Stimulated activated CD8-positive, alpha-beta memory T cell treated with anti-CD3 and anti-CD28 coated beads, Interleukin-12 subunit alpha, Interleukin-12 subunit beta, amount 100 ng/mL, for 24 hours (primary cell): ENCODE results near the gene MAP3K2.
"Not testable (repeated sequence)": the region's sequence is repeated elsewhere in the genome, so short reads cannot be mapped to it uniquely, and the experiment has no call there.

Experiments
- DNase-seq: peaks from one replicate; pipeline ENCODE4 v3.0.0-alpha.2; 2020; ENCODE audit errors: extremely low read depth

MAP3K2 gene

DNA sequence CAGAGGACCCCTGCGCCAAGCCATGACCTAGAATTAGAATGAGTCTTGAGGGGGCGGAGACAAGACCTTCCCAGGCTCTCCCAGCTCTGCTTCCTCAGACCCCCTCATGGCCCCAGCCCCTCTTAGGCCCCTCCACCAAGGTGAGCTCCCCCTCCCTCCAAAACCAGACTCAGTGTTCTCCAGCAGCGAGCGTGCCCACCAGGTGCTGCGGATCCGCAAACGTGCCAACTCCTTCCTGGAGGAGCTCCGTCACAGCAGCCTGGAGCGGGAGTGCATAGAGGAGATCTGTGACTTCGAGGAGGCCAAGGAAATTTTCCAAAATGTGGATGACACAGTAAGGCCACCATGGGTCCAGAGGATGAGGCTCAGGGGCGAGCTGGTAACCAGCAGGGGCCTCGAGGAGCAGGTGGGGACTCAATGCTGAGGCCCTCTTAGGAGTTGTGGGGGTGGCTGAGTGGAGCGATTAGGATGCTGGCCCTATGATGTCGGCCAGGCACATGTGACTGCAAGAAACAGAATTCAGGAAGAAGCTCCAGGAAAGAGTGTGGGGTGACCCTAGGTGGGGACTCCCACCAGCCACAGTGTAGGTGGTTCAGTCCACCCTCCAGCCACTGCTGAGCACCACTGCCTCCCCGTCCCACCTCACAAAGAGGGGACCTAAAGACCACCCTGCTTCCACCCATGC is 33.5 kb upstream of the MAP3K2 start:
- DNase-seq: no peak

DNA sequence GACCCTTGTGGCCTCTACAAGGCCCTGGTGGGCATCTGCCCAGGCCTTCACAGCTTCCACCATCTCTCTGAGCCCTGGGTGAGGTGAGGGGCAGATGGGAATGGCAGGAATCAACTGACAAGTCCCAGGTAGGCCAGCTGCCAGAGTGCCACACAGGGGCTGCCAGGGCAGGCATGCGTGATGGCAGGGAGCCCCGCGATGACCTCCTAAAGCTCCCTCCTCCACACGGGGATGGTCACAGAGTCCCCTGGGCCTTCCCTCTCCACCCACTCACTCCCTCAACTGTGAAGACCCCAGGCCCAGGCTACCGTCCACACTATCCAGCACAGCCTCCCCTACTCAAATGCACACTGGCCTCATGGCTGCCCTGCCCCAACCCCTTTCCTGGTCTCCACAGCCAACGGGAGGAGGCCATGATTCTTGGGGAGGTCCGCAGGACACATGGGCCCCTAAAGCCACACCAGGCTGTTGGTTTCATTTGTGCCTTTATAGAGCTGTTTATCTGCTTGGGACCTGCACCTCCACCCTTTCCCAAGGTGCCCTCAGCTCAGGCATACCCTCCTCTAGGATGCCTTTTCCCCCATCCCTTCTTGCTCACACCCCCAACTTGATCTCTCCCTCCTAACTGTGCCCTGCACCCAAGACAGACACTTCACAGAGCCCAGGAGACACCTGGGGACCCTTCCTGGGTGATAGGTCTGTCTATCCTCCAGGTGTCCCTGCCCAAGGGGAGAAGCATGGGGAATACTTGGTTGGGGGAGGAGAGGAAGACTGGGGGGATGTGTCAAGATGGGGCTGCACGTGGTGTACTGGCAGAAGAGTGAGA is 32.5 kb upstream of the MAP3K2 start:
- no peak for DNase-seq

DNA sequence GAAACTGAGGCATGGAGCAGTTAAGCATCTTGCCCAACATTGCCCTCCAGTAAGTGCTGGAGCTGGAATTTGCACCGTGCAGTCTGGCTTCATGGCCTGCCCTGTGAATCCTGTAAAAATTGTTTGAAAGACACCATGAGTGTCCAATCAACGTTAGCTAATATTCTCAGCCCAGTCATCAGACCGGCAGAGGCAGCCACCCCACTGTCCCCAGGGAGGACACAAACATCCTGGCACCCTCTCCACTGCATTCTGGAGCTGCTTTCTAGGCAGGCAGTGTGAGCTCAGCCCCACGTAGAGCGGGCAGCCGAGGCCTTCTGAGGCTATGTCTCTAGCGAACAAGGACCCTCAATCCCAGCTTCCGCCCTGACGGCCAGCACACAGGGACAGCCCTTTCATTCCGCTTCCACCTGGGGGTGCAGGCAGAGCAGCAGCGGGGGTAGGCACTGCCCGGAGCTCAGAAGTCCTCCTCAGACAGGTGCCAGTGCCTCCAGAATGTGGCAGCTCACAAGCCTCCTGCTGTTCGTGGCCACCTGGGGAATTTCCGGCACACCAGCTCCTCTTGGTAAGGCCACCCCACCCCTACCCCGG is 31.8 kb upstream of the MAP3K2 start:
- DNase-seq: no peak

DNA sequence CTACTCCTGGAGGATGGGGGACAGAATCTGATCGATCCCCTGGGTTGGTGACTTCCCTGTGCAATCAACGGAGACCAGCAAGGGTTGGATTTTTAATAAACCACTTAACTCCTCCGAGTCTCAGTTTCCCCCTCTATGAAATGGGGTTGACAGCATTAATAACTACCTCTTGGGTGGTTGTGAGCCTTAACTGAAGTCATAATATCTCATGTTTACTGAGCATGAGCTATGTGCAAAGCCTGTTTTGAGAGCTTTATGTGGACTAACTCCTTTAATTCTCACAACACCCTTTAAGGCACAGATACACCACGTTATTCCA is 31.3 kb upstream of the MAP3K2 start:
- DNase-seq: no peak

DNA sequence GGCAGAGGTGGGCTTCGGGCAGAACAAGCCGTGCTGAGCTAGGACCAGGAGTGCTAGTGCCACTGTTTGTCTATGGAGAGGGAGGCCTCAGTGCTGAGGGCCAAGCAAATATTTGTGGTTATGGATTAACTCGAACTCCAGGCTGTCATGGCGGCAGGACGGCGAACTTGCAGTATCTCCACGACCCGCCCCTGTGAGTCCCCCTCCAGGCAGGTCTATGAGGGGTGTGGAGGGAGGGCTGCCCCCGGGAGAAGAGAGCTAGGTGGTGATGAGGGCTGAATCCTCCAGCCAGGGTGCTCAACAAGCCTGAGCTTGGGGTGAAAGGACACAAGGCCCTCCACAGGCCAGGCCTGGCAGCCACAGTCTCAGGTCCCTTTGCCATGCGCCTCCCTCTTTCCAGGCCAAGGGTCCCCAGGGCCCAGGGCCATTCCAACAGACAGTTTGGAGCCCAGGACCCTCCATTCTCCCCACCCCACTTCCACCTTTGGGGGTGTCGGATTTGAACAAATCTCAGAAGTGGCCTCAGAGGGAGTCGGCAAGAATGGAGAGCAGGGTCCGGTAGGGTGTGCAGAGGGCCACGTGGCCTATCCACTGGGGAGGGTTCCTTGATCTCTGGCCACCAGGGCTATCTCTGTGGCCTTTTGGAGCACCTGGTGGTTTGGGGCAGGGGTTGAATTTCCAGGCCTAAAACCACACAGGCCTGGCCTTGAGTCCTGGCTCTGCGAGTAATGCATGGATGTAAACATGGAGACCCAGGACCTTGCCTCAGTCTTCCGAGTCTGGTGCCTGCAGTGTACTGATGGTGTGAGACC is 30.7 kb upstream of the MAP3K2 start, which contains the start of gene PROC:
Gene PROC, plus strand, starts transcription at position 128 of the 812 bp plus-strand sequence. CDS start 1,516 bp downstream, outside the sequence.
- DNase-seq: no peak

DNA sequence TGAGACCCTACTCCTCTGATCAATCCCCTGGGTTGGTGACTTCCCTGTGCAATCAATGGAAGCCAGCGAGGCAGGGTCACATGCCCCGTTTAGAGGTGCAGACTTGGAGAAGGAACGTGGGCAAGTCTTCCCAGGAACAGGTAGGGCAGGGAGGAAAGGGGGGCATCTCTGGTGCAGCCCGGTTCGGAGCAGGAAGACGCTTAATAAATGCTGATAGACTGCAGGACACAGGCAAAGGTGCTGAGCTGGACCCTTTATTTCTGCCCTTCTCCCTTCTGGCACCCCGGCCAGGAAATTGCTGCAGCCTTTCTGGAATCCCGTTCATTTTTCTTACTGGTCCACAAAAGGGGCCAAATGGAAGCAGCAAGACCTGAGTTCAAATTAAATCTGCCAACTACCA is 29.6 kb upstream of the MAP3K2 start:
- DNase-seq: no peak

DNA sequence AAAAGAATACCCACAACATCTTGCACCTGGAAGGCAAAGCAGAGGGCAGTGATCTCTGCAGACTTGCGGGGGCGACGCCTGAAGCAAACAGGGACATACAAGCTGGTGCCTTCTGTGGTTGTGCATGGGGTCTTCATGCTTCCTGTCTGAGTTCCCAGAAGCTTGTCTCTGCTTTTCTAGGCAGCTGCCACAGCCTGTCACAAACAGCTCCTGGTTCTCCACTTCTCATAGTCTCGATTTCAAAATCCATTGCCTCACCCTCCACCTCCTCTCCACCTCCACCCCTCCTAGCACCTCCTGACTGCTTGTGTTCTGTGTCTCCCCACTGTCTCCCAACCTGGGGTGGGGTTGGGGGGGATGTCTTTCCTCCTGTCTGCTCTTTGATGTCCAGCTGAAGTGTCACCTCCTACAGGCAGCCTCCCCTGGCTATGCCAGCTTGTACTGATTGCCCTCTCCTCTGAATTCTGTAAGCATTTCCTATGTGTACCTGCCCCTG is 28.8 kb upstream of the MAP3K2 start:
- DNase-seq: no peak

DNA sequence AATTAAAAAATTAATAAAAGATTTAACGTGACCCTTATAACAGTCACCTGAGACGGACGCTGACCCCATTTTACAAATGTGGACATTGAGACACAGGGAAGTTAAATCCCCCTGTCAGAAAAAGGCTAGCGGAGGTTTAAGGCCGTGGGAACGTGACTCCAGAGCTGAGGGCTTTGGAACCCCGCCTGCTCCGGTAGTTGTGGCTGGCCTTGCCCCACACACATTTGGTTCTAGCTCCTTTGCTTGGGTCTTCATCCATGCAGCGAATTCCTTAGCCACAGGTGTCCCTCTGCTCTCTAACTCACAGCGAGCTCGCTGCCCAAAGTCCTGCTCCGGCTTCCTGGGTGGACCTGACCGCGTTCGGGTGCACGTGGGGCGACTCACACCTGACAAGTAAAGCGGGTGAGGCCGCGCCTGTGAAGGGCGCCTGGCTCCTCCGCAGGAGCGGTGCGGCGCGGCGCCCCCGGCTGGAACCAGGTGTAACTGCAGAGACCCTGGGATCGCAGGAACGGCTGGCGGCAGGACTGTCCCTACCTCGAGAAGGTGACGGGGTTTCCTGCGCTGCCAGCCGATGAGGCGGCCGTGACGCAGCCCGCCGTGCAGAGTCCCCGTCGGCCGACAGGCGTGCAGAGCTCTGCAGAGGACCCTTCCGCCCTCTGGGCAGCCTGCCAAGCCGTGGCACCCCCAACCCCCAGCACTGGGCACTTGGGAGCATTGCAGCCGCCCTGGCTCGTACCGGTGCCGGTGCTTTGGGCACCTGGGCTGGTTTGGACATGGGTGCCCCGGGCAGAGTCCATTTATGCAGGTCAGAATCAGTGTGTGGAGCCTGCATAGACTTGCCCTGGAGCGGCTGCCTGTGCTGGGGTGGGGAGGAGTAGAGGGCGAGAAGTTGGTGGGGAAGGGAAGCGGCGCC is 28.1 kb upstream of the MAP3K2 start:
- DNase-seq: peak; percentile 45

DNA sequence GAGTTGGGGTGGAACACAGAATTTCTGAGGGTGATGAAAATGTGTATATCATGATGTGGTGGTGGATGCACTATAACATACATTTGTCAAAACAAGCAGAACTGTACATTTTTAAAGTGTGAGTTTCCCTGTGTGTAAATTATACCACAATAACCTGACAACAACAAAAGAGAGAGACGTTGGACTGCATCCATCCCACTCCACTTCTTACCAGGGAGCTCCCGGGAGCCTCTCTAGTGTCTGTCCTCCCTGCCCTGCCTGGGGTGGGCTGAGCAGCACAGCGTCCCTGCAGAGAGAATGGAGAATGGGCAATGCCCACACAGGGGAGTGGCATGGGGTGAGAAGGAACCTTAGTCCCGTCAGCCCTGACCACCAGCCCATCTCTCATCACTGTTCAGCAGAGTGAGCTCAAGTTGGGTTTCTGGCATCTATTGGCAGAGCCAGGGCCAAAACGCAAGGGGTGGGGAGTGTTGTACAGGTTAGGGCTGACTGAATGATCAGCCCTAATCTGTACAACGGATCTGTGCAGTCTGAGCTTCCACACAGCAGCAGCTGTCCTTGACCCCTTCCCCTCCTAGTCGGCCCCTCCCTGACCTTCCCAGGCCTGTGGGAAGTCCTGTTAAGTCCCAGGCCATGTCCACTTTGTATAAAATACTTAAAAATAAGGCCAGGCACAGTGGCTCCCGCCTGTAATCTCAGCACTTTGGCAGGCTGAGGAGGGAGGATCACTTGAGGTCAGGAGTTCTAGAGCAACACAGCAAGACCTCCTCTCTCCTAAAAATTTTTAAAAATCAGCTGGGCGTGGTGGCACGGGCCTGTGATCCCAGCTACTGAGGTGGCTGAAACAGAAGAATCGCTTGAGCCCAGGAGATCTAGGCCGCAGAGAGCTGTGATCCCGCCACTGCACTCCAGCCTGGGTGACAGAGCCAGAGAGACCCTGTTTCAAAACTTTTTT is 27.1 kb upstream of the MAP3K2 start:
- DNase-seq: no peak

DNA sequence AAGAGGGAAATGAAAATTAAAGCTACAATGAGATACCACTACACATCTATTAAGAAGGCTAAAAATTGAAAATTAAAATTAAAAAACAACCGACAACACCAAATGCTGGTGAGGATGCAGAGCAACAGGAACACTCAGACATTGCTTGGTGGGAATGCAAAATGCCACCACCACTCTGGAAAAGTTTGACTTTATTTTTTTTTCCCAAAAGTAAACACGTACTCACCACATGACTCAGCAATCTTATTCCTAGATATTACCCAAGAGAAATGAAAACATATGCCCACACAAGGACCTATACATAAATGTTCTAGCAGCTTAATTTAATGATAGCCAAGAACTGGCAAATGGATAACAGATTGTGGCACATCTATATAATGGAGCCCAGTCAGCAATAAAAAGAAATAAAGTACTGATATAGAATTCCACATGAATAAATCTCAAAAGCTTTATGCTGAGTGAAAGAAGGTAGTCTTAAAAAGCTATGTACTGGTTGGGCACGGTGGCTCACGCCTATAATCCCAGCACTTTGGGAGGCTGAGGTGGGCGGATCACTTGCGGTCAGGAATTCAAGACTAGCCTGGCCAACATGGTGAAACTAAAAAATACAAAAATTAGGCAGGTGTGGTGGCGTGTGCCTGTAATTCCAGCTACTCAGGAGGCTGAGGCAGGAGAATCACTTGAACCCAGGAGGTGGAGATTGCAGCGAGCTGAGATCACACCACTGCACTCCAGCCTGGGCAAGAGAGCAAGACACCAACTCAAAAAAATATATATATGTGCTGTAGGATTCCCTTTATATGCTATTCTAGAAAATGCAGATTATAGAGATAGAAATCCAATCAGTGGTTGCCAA is 26.2 kb upstream of the MAP3K2 start:
- no peak for DNase-seq

DNA sequence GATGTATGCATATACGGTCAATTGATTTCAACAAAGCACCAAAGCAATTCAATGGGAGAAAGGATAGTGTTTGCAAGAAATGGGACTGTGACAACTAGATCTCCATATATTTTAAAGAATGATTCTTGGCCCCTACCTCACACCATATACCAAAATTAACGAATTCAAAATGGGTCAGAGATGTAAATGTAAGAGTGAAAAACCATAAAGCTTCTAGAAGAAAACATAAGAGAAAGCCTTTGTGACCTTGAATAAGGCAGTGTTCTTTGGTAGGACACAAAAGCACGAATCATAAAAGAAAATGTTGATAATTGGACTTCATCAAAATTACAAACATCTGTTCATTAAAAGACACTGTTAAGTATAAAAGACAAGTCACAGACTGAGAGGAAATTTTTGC is 25.4 kb upstream of the MAP3K2 start:
- no peak for DNase-seq

DNA sequence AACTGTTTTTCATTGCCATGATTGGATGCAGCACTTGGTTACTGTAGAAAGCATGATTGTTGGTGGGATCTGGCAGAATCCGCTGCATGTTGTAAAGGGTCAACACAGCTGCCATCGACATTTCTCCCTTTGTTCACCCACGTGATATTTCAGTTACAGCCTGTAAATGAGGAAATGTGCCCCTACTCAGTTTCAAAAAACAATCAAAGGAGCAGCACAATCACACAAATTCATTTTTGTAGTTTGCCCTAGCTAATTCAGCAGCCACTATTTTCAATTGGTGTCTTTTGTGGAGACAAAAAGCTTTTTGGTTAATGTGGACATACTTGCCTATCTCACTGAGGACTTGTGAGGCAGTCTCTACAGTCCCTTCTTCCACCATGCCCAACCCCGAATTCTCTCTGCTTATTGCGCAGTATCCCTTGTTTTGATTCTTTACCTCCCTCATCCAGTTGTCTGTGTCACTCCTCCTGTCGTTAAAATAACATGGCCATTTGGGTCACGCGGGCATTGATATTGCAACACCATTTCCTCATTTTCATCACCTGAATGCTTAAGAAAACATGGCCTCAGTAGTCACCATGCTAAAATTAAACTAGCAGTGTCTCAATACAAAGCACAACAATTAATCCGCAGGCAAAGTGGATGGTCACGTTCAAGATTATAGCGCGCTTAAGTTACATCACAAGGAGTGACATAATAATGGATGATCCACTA is 24.0 kb upstream of the MAP3K2 start:
- DNase-seq: no peak

DNA sequence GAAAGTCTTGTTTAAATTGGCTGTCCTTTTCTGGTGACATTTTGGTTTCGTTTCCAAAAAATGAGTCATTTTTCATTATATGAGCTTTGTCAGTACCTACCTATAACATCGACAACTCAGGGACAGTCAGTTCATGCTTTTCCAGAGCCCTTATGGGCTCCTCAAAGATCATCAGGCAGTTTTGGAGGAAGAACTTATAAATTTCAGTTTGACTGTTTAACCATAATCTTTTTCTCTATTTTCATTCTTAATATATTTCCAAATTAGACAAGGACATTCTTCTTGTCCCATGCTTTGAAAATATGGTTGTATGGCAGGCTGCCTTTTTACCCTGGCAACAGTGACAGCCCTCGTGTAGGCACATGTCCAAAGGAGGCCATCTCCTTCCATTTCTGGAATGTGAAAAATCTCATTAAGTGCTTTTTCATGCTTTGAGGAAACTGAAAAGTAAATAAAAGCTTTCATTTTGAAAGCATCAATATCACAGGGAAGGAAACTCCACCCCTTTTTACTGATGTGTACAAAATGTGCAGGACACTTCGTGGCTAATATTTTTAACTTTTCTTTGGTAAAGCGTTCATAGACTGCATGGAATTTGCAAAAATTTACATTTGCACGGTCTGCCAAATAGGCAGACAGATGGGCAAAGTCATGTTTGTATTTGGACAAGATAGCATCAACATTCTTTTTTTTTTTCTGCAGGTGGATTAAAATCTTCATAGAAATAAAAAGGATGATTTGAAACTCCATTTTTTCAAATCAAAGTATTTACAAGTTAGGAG is 23.3 kb upstream of the MAP3K2 start:
- DNase-seq: no peak

DNA sequence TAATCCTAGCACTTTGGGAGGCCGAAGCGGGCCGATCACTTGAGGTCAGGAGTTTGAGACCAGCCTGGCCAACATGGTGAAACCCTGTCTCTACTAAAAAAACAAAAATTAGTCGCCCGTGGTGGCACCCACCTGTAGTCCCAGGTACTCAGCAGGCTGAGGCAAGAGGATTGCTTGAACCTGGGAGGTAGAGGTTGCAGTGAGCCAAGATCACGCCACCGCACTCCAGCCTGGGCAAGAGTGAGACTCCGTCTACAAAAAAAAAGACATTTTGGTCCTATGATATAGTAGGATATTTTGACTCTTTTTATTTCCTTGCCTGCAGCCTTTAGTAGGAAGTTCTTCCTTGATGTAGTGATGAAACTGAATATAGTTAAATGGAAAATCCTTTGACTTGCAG is 21.9 kb upstream of the MAP3K2 start:
- DNase-seq: not testable (repeated sequence)

DNA sequence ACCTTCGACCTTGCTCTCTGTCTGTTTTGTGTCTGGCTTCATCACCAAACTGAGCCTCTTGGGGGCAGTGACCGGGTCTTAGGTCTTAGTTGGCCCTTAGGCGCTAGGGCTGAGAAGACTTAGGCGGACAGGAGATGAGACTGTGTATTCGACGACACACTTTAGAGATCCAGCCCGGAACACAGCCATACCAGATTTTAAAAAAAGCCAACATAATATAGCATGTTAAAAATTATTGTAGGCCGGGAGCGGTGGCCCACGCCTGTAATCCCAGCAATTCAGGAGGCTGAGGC is 21.0 kb upstream of the MAP3K2 start:
- no peak for DNase-seq

DNA sequence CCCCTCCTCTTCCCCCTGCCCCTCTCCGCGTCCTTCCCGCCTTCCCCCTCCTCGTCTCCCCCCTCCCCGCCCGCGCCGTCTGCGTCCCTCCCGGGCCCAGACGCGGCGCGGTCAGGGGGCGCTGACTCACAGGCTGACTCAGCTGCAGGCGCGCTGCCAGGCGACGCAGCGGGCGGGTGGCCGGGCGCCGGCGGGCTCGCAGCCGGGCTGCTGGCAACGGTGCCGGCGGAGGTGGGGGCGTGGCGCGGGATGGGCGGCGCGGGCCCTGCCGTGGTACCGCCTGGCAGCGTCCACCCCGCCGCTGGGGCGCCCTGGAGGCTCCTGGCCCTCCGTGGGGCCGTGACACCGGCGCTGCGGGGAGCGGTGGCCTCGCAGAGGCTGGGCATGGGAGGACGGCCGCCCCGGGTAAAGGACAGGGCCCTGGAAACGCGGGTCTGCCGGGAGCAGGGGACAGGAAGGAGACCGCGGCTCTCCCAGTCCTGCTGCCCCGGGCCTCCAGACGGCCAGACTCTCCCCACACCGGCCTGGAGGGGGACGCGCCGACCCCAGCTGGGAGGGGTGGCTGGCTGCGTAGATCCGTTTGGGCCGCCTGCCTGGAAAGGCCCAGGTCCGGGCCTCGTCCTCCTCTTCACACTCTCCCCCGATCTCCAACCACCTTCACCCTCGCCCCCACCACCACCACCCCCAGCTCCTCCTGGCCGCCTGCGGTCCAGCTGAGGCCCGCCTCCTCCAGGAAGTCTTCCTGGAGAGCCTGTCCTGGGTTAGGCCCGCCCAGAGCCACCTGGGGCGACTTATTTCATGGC is 20.4 kb upstream of the MAP3K2 start:
- peak; percentile 68 for DNase-seq

DNA sequence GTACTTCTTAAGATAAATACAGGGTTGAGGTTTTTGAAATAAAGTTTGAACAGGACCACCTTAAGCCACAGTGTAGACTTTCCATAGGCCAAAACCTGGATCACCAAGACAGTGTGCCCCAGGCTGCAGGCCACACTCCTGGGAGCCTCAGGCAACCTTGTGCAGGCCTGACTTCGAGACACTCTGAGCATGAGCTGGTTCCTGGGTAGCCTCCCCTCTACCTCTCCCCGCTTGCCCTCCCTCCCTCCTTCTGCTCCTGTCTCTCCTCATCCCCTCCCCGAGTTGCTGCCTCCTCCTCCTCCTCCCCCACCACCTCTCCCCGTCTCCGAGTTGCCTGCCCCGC is 19.9 kb upstream of the MAP3K2 start:
- DNase-seq: no peak
